Measurements from ENCODE around the gene DPF1.

DPF1 gene

GRCh38 chr19:38221421-38221820 lies 2.6 kb downstream of the DPF1 start:
- no peak for DNase-seq (ENCODE audit: low spot score)

GRCh38 chr19:38219221-38219620 lies 4.8 kb downstream of the DPF1 start:
- DNase-seq (ENCODE audit: low spot score), result no peak

GRCh38 chr19:38218204-38218603 lies 5.8 kb downstream of the DPF1 start:
- no peak for DNase-seq (ENCODE audit: low spot score)

GRCh38 chr19:38216785-38217641 lies 7.0 kb downstream of the DPF1 start:
- no peak for DNase-seq (ENCODE audit: low spot score)

GRCh38 chr19:38213911-38214625 lies 10.0 kb downstream of the DPF1 start:
- peak; percentile 51 for DNase-seq (ENCODE audit: low spot score)

- DNase-seq (ENCODE audit: low spot score), result no peak
Measured at GRCh38 chr19:38213469-38213868, 10.6 kb downstream of the DPF1 start.

GRCh38 chr19:38211766-38212165 lies 12.3 kb downstream of the DPF1 start:
- DNase-seq (ENCODE audit: low spot score), result no peak

GRCh38 chr19:38211151-38211591 lies 12.9 kb downstream of the DPF1 start:
- DNase-seq (ENCODE audit: low spot score), result no peak

- DNase-seq (ENCODE audit: low spot score), result peak; percentile 46
Measured at GRCh38 chr19:38210458-38210987, 13.5 kb downstream of the DPF1 start.

- DNase-seq (ENCODE audit: low spot score), result peak; percentile 69
Measured at GRCh38 chr19:38209671-38210457, 14.2 kb downstream of the DPF1 start.

- no peak for DNase-seq (ENCODE audit: low spot score)
Measured at GRCh38 chr19:38209152-38209551, 14.9 kb downstream of the DPF1 start.

- DNase-seq (ENCODE audit: low spot score), result no peak
Measured at GRCh38 chr19:38208571-38208970, 15.5 kb downstream of the DPF1 start.

- DNase-seq (ENCODE audit: low spot score), result no peak
Measured at GRCh38 chr19:38207543-38207942, 16.5 kb downstream of the DPF1 start.

- DNase-seq (ENCODE audit: low spot score), result no peak
Measured at GRCh38 chr19:38206928-38207327, 17.1 kb downstream of the DPF1 start.

GRCh38 chr19:38206006-38206745 lies 17.8 kb downstream of the DPF1 start:
- no peak for DNase-seq (ENCODE audit: low spot score)

- DNase-seq (ENCODE audit: low spot score), result no peak
Measured at GRCh38 chr19:38204728-38205127, 19.3 kb downstream of the DPF1 start.

- DNase-seq (ENCODE audit: low spot score), result no peak
Measured at GRCh38 chr19:38204096-38204495, 19.9 kb downstream of the DPF1 start.

GRCh38 chr19:38203197-38203596 lies 20.8 kb downstream of the DPF1 start:
- no peak for DNase-seq (ENCODE audit: low spot score)

GRCh38 chr19:38202504-38202903 lies 21.5 kb downstream of the DPF1 start:
- DNase-seq (ENCODE audit: low spot score), result no peak

GRCh38 chr19:38201731-38202130 lies 22.3 kb downstream of the DPF1 start:
- DNase-seq (ENCODE audit: low spot score), result no peak

GRCh38 chr19:38199340-38199739 lies 24.7 kb downstream of the DPF1 start:
- no peak for DNase-seq (ENCODE audit: low spot score)
